Small intestine (tissue), 7 donors: ENCODE results near the gene CRELD2. TPM values are rescaled to one million over a fixed set of nuclear protein-coding genes. Genes with fewer than 3 reads are reported as not detected.

Source experiments
- DNase-seq, 2 donors: peaks; one replicate each; pipeline versions ENCODE4 v3.0.0 to v3.0.0-alpha.2; 2013
- FAIRE-seq: peaks from 2 replicates; lab custom pipeline; 2012; peaks lifted over from hg19 to GRCh38; lab: Jason Lieb, UNC
- H3K27ac ChIP-seq, 3 donors: one replicate each; pipeline ENCODE4 v1.5.1; 2013; ENCODE audit warnings: low read length in 2 of 3, mild to moderate bottlenecking in 2 of 3, control low read depth in 1 of 3, inconsistent platforms in 1 of 3, low read depth in 1 of 3, moderate library complexity in 1 of 3
- H3K27me3 ChIP-seq, 3 donors: one replicate each; pipeline ENCODE4 v1.6.1; 2013; ENCODE audit warnings: low read length in 3 of 3, inconsistent platforms in 1 of 3; ENCODE audit not compliant: control insufficient read depth in 3 of 3, insufficient read depth in 3 of 3
- H3K36me3 ChIP-seq, 3 donors: one replicate each; pipeline ENCODE4 v1.6.1; 2013; ENCODE audit warnings: low read length in 3 of 3, inconsistent platforms in 1 of 3, low read depth in 1 of 3, mild to moderate bottlenecking in 1 of 3, moderate library complexity in 1 of 3; ENCODE audit not compliant: control insufficient read depth in 3 of 3, insufficient read depth in 2 of 3
- H3K4me1 ChIP-seq, 3 donors: one replicate each; pipeline ENCODE4 v1.6.1; 2013; ENCODE audit warnings: low read length in 2 of 3, inconsistent platforms in 1 of 3, low read depth in 1 of 3, mild to moderate bottlenecking in 1 of 3, moderate library complexity in 1 of 3; ENCODE audit not compliant: control insufficient read depth in 3 of 3, insufficient read depth in 2 of 3
- H3K4me3 ChIP-seq, 3 donors: one replicate each; pipeline ENCODE4 v1.5.1; 2013; ENCODE audit warnings: low read length in 3 of 3, control low read depth in 1 of 3, inconsistent platforms in 1 of 3, low read depth in 1 of 3, mild to moderate bottlenecking in 1 of 3, moderate library complexity in 1 of 3
- H3K9me3 ChIP-seq, 2 donors: one replicate each; pipeline ENCODE4 v1.6.1; 2013; ENCODE audit warnings: low read depth in 1 of 2, low read length in 1 of 2; ENCODE audit not compliant: control insufficient read depth in 2 of 2, insufficient read depth in 1 of 2
- WGBS, 3 donors: extraction: QIAGEN DNeasy Blood & Tissue Kit; methylation state at CpG; one replicate each; pipeline ENCODE4 v1.1.7; 2013; 5-methylcytosine and 5-hydroxymethylcytosine counted together
- polyA plus RNA-seq, 4 donors: library from polyadenylated mRNA; stranded (reverse) in 3 of 4; unstranded in 1 of 4; fragments of 200-250 nt in 3 of 4; fragments of 120-200 nt in 1 of 4; gene quantifications; one replicate each; pipeline versions ENCODE4 v1.2.1 to v1.2.3, GENCODE V29; 2013
- donor health status: healthy with polysubstance abuse.
- donor health status: control.
- donor health status: control.
- donor health status: Bipolar disorder and iron deficiency.
- donor health status: healthy.

Gene CRELD2
- polyA plus RNA-seq, 4 donors: 11.9 to 107 (median 21.8) TPM

GRCh38 chr22:49918911-49919881 lies 762 bp downstream of the CRELD2 start:
- DNase-seq (no peak), FAIRE-seq (no peak)
- 41 to 45% (median 41%) methylated on average over 42 to 47 of the region's 47 CpGs for WGBS, 3 donors
- Histone ChIP-seq H3K27ac (peak overlapping the region in 1 of 3 donors; percentile 24), H3K4me1 (peaks cover 0 to 5% (median 4%) of the 10 kb centered on the region in 3 donors), H3K9me3 (no peaks in the 10 kb centered on the region), H3K27me3 (no peaks in the 10 kb centered on the region), H3K36me3 (peaks cover 0 to 28% (median 5%) of the 10 kb centered on the region in 3 donors), H3K4me3 (peak overlapping the region; percentile 60 to 77 (median 72))

- no peak overlapping the region for H3K27ac ChIP-seq
- peaks cover 0 to 35% (median 5%) of the 10 kb centered on the region in 3 donors for H3K36me3 ChIP-seq
- WGBS, 3 donors: 94 to 96% (median 96%) methylated on average over 18 of the region's 18 CpGs
- peaks cover 0 to 5% (median 4%) of the 10 kb centered on the region in 3 donors for H3K4me1 ChIP-seq
- no peak for FAIRE-seq
- DNase-seq: no peak
- H3K9me3 ChIP-seq: no peaks in the 10 kb centered on the region
- H3K27me3 ChIP-seq: no peaks in the 10 kb centered on the region
- no peak overlapping the region for H3K4me3 ChIP-seq
These were observed 2.4 kb downstream of the CRELD2 start for GRCh38 chr22:49920859-49921258.

- Histone ChIP-seq H3K4me3 (no peak overlapping the region), H3K36me3 (peaks cover 0 to 36% (median 5%) of the 10 kb centered on the region in 3 donors), H3K27ac (no peak overlapping the region), H3K4me1 (peaks cover 0 to 5% (median 4%) of the 10 kb centered on the region in 3 donors), H3K9me3 (no peaks in the 10 kb centered on the region), H3K27me3 (no peaks in the 10 kb centered on the region)
- FAIRE-seq (no peak), DNase-seq (no peak)
- 92 to 94% (median 93%) methylated on average over 35 of the region's 35 CpGs for WGBS, 3 donors
These were observed 3.3 kb downstream of the CRELD2 start for GRCh38 chr22:49921508-49922278.

GRCh38 chr22:49922484-49922883 lies 4.0 kb downstream of the CRELD2 start:
- WGBS, 3 donors: 90 to 96% (median 94%) methylated on average over 20 to 22 of the region's 22 CpGs
- Histone ChIP-seq H3K36me3 (peaks cover 0 to 37% (median 5%) of the 10 kb centered on the region in 3 donors), H3K4me1 (peaks cover 0 to 5% (median 4%) of the 10 kb centered on the region in 3 donors), H3K27ac (no peak overlapping the region), H3K9me3 (no peaks in the 10 kb centered on the region), H3K4me3 (no peak overlapping the region), H3K27me3 (no peaks in the 10 kb centered on the region)
- FAIRE-seq (no peak), DNase-seq (no peak)

GRCh38 chr22:49922926-49923325 lies 4.5 kb downstream of the CRELD2 start:
- no peaks in the 10 kb centered on the region for H3K27me3 ChIP-seq
- no peaks in the 10 kb centered on the region for H3K9me3 ChIP-seq
- DNase-seq: no peak
- H3K4me3 ChIP-seq: no peak overlapping the region
- peaks cover 0 to 38% (median 5%) of the 10 kb centered on the region in 3 donors for H3K36me3 ChIP-seq
- H3K4me1 ChIP-seq: peaks cover 0 to 5% (median 4%) of the 10 kb centered on the region in 3 donors
- 95 to 96% (median 96%) methylated on average over 18 to 25 of the region's 25 CpGs for WGBS, 3 donors
- H3K27ac ChIP-seq: no peak overlapping the region
- no peak for FAIRE-seq

- H3K9me3 ChIP-seq: no peaks in the 10 kb centered on the region
- FAIRE-seq: no peak
- no peak overlapping the region for H3K4me3 ChIP-seq
- peaks cover 0 to 5% (median 4%) of the 10 kb centered on the region in 3 donors for H3K4me1 ChIP-seq
- no peaks in the 10 kb centered on the region for H3K27me3 ChIP-seq
- no peak for DNase-seq
- no peak overlapping the region for H3K27ac ChIP-seq
- H3K36me3 ChIP-seq: peaks cover 0 to 38% (median 5%) of the 10 kb centered on the region in 3 donors
- 75 to 88% (median 84%) methylated on average over 16 of the region's 16 CpGs for WGBS, 3 donors
These were observed 5.0 kb downstream of the CRELD2 start for GRCh38 chr22:49923445-49923844.

GRCh38 chr22:49924113-49924833 lies 5.8 kb downstream of the CRELD2 start:
- Histone ChIP-seq H3K9me3 (no peaks in the 10 kb centered on the region), H3K36me3 (peaks cover 0 to 38% (median 5%) of the 10 kb centered on the region in 3 donors), H3K4me3 (no peak overlapping the region), H3K27me3 (peaks cover 0 to 6% (median 0%) of the 10 kb centered on the region in 3 donors), H3K27ac (no peak overlapping the region), H3K4me1 (peaks cover 0 to 4% (median under 1%) of the 10 kb centered on the region in 3 donors)
- no peak for FAIRE-seq
- no peak for DNase-seq
- 96 to 97% (median 96%) methylated on average over 30 to 31 of the region's 31 CpGs for WGBS, 3 donors
